PFSK-1 (cell line): Measurements from ENCODE around the gene SPATA9.

Experiments used
- FOXP2 ChIP-seq: optimal IDR thresholded peaks from 2 replicates; pipeline ENCODE3; 2011; ENCODE audit warnings: borderline replicate concordance, control low read depth, inconsistent platforms; ENCODE audit not compliant: insufficient read depth; ENCODE audit errors: extremely low read length, extremely low read depth
- POLR2AphosphoS5 ChIP-seq: IDR thresholded peaks from 2 replicates; pipeline ENCODE4 v1.6.1; 2012; ENCODE audit warnings: low read depth, mild to moderate bottlenecking, control low read depth, low read length, moderate library complexity
- SIN3A ChIP-seq: IDR thresholded peaks from 2 replicates; pipeline ENCODE4 v1.6.1; 2012; ENCODE audit warnings: mild to moderate bottlenecking, low read length, moderate library complexity, borderline replicate concordance; ENCODE audit not compliant: insufficient read depth
- TAF1 ChIP-seq: IDR thresholded peaks from 2 replicates; pipeline ENCODE4 v1.6.1; 2012; ENCODE audit warnings: low read length, control low read depth, borderline replicate concordance; ENCODE audit not compliant: insufficient read depth
- TF ChIP-seq, protein P1 (sequence below), 2 experiments: IDR thresholded peaks; 2 replicates each; pipeline versions ENCODE4 v1.6.1 to v1.8.0; 2011 to 2012; ENCODE audit warnings: low read depth in 2 of 2, low read length in 2 of 2, control low read depth in 1 of 2, inconsistent platforms in 1 of 2, mild to moderate bottlenecking in 1 of 2, moderate library complexity in 1 of 2; ENCODE audit not compliant: insufficient read depth in 1 of 2

Gene SPATA9

DNA sequence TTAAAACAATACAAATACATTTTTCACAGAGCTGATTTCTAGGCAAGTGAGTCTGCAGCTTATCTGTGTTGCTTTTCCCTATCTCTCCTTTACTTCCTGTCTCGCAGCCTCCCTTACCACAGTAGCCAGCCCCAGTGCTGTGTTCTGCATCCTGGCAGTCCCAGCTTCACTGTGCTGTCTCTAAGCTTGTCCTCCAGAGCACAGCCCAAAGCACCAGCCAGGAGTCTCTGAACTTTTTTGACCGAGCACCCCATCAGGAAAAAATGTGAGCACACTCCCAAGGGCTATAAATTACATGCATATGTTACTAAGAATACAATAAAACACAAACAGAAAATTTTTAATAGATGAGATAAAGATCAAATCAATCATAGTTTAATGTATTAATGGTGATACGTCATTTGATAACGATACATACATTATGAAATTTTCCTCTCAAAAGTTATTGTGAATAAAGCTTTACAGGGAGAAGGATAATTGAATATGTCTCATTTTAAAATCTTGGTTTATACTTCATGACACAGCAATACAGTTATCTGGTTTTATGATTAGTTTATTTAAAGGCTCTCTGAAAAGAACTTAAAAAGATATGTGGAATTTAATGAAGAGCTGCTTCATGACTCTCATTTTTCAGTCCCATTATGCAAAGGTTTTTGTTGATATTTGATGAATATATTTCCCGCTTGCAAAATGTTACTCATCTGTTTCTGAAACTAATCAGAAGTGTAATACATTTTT lies 41.0 kb upstream of the SPATA9 start:
- no peak for TF ChIP-seq FOXP2
- no peak for TF ChIP-seq POLR2AphosphoS5
- no peak for TF ChIP-seq TAF1
- TF ChIP-seq, protein P1, sequence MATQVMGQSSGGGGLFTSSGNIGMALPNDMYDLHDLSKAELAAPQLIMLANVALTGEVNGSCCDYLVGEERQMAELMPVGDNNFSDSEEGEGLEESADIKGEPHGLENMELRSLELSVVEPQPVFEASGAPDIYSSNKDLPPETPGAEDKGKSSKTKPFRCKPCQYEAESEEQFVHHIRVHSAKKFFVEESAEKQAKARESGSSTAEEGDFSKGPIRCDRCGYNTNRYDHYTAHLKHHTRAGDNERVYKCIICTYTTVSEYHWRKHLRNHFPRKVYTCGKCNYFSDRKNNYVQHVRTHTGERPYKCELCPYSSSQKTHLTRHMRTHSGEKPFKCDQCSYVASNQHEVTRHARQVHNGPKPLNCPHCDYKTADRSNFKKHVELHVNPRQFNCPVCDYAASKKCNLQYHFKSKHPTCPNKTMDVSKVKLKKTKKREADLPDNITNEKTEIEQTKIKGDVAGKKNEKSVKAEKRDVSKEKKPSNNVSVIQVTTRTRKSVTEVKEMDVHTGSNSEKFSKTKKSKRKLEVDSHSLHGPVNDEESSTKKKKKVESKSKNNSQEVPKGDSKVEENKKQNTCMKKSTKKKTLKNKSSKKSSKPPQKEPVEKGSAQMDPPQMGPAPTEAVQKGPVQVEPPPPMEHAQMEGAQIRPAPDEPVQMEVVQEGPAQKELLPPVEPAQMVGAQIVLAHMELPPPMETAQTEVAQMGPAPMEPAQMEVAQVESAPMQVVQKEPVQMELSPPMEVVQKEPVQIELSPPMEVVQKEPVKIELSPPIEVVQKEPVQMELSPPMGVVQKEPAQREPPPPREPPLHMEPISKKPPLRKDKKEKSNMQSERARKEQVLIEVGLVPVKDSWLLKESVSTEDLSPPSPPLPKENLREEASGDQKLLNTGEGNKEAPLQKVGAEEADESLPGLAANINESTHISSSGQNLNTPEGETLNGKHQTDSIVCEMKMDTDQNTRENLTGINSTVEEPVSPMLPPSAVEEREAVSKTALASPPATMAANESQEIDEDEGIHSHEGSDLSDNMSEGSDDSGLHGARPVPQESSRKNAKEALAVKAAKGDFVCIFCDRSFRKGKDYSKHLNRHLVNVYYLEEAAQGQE (IDR thresholded peaks at IDR 0.05; ENCODE audit: insufficient read depth in 1 of 2, low read depth in 2 of 2, low read length in 2 of 2), result no peak
- TF ChIP-seq SIN3A, result no peak

DNA sequence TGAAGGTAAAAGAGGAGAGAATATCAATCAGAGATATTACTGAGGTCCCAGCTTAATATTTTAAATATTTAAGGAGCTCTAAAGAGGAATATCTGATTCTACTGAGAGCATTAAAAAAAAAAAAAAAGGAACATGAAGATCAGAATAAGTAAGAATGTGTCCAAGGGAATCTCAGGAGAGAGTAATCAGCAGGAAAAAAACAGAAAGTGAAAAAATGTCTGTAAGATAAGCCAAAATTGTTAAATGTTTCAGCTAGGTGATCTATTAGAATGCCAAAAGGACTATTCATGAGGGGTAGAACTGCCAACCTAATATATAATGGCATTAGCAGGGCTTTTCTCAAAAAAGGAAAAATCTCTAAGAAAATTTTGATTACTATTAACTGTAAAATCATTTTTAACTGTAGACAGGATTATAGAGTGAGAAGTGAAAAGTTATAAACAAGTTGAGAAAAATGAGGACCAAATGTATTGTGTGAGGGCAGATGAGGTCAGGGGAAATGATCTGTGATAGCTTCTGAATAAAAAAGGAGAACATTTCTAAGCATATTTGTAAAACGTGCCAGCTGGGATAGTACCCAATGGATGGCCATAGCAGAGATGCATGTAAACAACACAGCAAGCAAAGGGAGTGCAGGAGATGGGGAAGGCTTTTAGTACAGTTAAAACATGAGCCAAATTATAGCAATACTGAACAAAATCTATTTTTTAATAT lies 38.9 kb upstream of the SPATA9 start:
- TF ChIP-seq SIN3A (no peak), FOXP2 (no peak), POLR2AphosphoS5 (no peak), TAF1 (no peak)
- TF ChIP-seq, protein P1 (IDR thresholded peaks at IDR 0.05; ENCODE audit: insufficient read depth in 1 of 2, low read depth in 2 of 2, low read length in 2 of 2), result no peak

DNA sequence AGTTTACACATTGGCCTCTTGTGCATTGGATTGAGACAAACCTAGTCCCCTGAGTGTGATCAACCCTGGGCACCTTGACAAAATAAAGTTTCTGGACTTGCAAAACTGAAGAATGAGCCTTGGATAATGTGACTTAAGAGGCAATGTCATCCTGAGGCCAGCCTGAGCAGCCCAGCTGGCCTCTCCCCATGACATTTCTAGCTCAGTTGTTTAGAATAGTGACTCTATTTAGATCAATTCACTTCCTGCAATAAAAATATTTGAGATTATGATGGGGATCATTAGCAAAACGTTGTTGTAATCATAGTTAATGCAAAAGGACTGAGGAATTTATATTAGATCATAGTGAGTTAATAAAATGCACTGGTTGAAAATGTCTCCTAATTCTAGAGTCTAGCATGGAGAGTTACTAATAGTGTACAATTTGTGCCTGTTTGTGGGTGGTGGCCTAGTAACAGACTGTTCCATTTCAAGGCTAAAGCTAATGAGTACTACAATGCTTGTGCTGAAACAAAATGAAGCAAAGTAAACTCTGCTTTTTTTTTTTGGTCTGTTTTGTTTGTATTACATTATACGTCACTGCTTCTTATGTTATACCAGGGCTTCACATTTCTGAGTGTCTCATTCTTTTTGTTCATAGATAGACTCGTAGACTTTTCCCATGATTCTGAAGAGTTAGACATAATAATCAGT lies 37.4 kb upstream of the SPATA9 start:
- no peak for TF ChIP-seq FOXP2
- TF ChIP-seq SIN3A, result no peak
- TF ChIP-seq, protein P1 (IDR thresholded peaks at IDR 0.05; ENCODE audit: insufficient read depth in 1 of 2, low read depth in 2 of 2, low read length in 2 of 2), result no peak
- TF ChIP-seq TAF1, result no peak
- TF ChIP-seq POLR2AphosphoS5, result no peak

DNA sequence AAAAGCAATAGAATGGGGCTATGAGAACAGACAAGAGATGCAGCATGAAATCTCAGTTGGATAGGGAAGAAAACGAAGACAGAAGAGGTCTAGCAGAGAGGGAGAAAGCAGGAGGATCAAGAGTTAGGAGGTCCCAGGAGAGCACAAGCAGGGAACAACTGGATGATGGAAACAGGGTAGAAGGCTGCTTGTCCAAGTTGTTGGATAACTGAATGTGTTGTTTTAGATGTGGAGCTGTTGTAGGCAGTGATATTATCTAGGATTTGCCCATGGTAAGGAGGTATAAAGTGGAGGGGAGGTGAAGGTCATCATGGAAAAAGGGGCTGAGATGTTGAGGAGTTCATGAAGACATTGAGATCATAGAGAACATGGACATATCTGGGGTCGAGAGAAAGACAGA lies 35.9 kb upstream of the SPATA9 start:
- no peak for TF ChIP-seq SIN3A
- no peak for TF ChIP-seq TAF1
- TF ChIP-seq, protein P1 (IDR thresholded peaks at IDR 0.05; ENCODE audit: insufficient read depth in 1 of 2, low read depth in 2 of 2, low read length in 2 of 2), result no peak
- no peak for TF ChIP-seq FOXP2
